Measurements from ENCODE around the gene CACNA1D. TPM values are rescaled to one million over a fixed set of nuclear protein-coding genes. Genes with fewer than 3 reads are reported as not detected.

The CACNA1D gene
- total RNA-seq, 2 experiments from 2014 or later = not detected

- no peak for DNase-seq
- Mint-ChIP-seq H3K9me3 (no peaks in the 10 kb centered on the region), H3K36me3 (no peaks in the 10 kb centered on the region), H3K4me1 (no peaks in the 10 kb centered on the region), H3K4me3 (no peak overlapping the region), H3K27me3 (peaks cover 4% of the 10 kb centered on the region), H3K27ac (no peak overlapping the region)
Observed at GRCh38 chr3:53803816-53804695, 309.6 kb downstream of the CACNA1D start.

DNA sequence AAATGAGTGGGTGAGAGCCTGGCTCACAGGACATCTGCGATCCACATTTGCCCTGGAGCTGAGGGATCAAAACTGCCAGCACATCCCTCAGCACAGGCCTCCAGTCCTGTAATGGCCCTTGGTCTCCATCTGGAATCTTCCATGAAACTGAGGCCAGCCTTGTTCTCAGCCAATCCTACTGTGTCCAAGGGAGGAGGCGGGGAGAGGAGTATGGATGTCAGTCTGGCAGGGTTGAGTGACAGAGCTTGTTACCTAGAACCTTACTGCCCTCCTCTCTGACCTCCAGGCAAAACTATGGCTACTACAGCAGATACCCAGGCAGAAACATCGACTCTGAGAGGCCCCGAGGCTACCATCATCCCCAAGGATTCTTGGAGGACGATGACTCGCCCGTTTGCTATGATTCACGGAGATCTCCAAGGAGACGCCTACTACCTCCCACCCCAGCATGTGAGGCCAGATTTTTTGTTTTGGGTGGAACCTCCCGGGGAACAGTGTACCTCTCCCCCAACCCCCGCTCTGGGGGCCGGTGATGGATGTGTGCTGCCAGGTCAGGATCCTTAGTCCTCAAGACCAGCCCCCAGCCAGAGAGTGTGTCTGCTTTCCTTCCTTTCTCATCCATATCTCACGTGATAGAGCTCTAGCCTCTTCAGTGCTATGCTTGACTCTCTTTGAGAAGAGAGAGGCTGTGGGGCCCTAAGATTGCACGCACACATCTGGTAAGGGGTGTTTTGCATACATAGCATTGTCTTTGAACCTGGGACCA is 310.5 kb downstream of the CACNA1D start:
- peaks cover 4% of the 10 kb centered on the region for H3K27me3 Mint-ChIP-seq
- no peaks in the 10 kb centered on the region for H3K4me1 Mint-ChIP-seq
- H3K9me3 Mint-ChIP-seq = no peaks in the 10 kb centered on the region
- H3K27ac Mint-ChIP-seq = no peak overlapping the region
- DNase-seq = no peak
- H3K4me3 Mint-ChIP-seq = no peak overlapping the region
- no peaks in the 10 kb centered on the region for H3K36me3 Mint-ChIP-seq

GRCh38 chr3:53805463-53806159 is 311.2 kb downstream of the CACNA1D start:
- no peak overlapping the region for H3K4me3 Mint-ChIP-seq
- H3K9me3 Mint-ChIP-seq = no peaks in the 10 kb centered on the region
- H3K27ac Mint-ChIP-seq = no peak overlapping the region
- no peaks in the 10 kb centered on the region for H3K36me3 Mint-ChIP-seq
- H3K27me3 Mint-ChIP-seq = peaks cover 4% of the 10 kb centered on the region
- H3K4me1 Mint-ChIP-seq = no peaks in the 10 kb centered on the region
- DNase-seq = no peak

DNA sequence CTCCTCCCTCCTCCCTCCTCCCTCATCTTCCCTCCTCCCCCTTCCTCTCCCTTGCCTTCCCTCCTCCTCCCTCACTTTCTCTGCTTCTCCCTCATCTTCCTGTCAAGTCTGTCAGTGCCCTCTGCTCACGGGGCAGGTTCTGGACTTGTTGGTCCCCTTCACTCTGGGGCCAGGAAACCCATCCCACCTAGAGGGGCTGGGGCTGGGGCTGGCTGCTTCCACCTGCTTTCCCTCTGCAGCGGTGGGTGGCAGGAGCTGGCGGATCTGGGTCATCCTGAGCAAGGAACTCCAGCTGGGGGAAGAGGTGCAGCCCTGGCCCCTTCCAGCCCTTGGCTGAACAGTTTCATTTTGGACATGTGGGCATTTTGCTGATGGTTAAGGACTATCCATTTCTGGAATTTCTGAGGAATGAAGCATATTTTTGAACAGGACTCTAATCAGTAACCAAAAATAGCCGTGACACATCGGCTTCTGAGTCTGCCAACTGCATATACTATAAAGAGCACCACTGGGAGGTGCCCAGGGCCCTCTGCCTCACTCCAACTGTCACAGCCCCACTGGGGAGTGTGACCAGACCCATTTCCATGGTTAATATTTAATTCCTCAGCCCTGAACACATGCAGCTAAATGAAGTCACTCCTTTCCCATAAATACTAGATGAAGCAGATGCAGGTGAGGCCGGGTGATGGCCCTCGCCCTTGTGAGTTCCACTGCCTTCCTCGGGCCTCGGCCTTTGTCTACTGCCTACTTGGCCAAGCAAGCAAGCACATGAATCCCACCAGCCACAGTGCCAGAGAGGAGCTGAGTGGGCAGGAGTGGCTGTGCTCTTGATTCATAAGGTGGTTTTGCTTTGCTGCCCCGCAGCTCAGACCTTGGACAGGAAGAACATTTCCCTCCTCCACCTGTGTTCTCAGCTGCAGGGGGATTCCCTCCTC is 312.0 kb downstream of the CACNA1D start:
- Mint-ChIP-seq H3K27ac (no peak overlapping the region), H3K9me3 (no peaks in the 10 kb centered on the region), H3K27me3 (peaks cover 4% of the 10 kb centered on the region), H3K4me3 (no peak overlapping the region), H3K4me1 (no peaks in the 10 kb centered on the region), H3K36me3 (no peaks in the 10 kb centered on the region)
- no peak for DNase-seq

DNA sequence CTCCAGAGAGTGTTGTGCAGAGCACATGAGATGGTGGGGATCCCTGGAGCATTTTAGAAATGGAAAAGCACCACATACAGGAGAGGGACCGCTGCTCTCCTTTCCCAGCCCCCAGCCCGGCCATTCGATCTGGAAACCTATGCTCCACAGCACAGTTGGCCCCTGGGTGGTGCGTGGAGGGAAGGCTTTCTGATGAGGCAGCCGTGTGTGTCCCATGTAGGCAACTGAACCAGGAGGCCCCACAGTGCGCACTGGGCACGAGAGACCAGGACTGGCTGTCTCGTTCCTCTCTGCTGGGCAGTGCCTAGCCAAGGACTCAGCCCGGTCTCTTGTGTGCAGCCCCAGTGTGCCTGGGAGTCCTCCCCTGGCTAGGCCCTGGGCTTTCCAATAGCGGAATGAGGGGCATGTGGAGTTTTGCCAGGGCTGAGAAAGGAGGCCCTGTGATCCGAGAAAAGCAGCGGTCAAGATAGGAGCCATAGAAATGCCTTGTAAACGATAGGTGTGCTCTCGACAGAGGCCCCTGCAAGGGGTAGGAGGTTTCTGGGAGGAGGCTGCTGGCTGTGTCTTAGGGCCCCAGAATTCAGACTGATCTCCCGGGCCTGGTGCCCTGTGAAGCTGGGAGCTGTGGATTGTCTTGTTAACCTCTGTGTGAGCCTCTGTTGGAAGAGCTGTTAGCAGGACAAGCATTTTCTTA is 312.9 kb downstream of the CACNA1D start:
- Mint-ChIP-seq H3K27ac (no peak overlapping the region), H3K9me3 (no peaks in the 10 kb centered on the region), H3K36me3 (no peaks in the 10 kb centered on the region), H3K27me3 (peaks cover 4% of the 10 kb centered on the region), H3K4me1 (no peaks in the 10 kb centered on the region), H3K4me3 (no peak overlapping the region)
- no peak for DNase-seq

GRCh38 chr3:53808496-53808895 is 314.1 kb downstream of the CACNA1D start:
- no peaks in the 10 kb centered on the region for H3K4me1 Mint-ChIP-seq
- no peak for DNase-seq
- no peak overlapping the region for H3K27ac Mint-ChIP-seq
- H3K9me3 Mint-ChIP-seq = no peaks in the 10 kb centered on the region
- H3K36me3 Mint-ChIP-seq = no peaks in the 10 kb centered on the region
- H3K27me3 Mint-ChIP-seq = peaks cover 4% of the 10 kb centered on the region
- H3K4me3 Mint-ChIP-seq = no peak overlapping the region

DNA sequence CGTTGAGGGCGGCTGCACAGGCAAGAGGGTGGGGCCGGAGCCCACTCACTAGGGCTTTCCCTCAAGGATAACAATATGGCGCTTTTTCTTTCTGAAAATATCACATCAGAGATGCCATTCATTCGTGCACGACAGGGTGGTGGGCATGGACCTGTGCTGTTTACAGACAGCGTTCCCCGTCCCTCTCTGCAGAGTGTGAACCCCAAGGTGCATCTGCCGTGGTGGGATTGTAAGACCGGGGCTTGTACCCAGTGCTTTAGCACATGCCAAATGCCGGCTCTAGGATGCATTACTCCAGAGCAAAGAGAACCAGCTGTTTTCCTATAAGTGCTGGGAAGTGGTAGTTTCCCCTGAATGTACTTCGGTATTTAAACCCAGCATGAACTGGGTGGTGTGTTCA is 314.9 kb downstream of the CACNA1D start:
- Mint-ChIP-seq H3K9me3 (no peaks in the 10 kb centered on the region), H3K27me3 (peaks cover 4% of the 10 kb centered on the region), H3K36me3 (no peaks in the 10 kb centered on the region), H3K4me1 (no peaks in the 10 kb centered on the region), H3K4me3 (no peak overlapping the region), H3K27ac (no peak overlapping the region)
- no peak for DNase-seq

GRCh38 chr3:53809764-53810400 is 315.5 kb downstream of the CACNA1D start:
- no peak overlapping the region for H3K27ac Mint-ChIP-seq
- H3K27me3 Mint-ChIP-seq = peaks cover 4% of the 10 kb centered on the region
- H3K4me3 Mint-ChIP-seq = no peak overlapping the region
- no peaks in the 10 kb centered on the region for H3K4me1 Mint-ChIP-seq
- H3K36me3 Mint-ChIP-seq = no peaks in the 10 kb centered on the region
- DNase-seq = no peak
- no peaks in the 10 kb centered on the region for H3K9me3 Mint-ChIP-seq

GRCh38 chr3:53811143-53811927 is 316.9 kb downstream of the CACNA1D start:
- Mint-ChIP-seq H3K27me3 (peaks cover 4% of the 10 kb centered on the region), H3K9me3 (no peaks in the 10 kb centered on the region), H3K4me1 (no peaks in the 10 kb centered on the region), H3K27ac (no peak overlapping the region), H3K4me3 (no peak overlapping the region), H3K36me3 (no peaks in the 10 kb centered on the region)
- no peak for DNase-seq

DNA sequence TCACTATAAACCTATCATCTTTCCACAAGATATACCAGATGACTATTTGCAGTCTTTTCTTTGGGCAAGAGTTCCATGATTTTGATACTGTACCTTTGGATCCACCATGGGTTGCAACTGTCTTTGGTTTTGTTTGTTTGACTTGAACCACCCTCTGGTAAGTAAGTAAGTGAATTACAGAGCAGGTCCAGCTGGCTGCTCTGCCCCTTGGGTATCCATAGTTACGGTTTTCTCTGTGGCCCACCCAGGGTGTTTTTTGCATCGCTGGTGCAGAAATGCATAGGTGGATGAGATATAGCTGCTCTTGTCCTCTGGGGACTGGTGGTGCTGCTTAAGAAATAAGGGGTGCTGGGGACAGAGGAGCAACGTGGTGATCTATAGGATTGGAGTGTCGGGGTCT is 318.0 kb downstream of the CACNA1D start:
- Mint-ChIP-seq H3K4me1 (no peaks in the 10 kb centered on the region), H3K36me3 (no peaks in the 10 kb centered on the region), H3K27me3 (peaks cover 4% of the 10 kb centered on the region), H3K27ac (no peak overlapping the region), H3K4me3 (no peak overlapping the region), H3K9me3 (no peaks in the 10 kb centered on the region)
- DNase-seq = no peak

DNA sequence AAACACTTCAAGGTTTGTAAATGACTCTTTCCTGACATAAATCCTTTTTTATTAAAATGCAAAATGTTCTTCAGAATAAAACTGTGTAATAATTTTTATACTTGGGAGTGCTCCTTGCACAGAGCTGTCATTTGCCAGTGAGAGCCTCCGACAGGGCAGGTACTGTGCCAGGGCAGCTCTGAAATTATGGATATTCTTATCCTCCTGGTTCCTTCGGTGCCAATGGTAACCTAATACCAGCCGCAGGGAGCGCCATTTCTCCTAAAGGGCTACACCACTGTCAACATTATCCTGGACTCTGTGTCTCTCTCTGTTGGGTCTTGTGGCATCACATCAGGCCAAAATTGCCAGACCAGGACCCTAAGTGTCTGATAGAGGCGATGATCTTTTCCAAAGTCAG is 318.8 kb downstream of the CACNA1D start:
- Mint-ChIP-seq H3K27ac (no peak overlapping the region), H3K36me3 (no peaks in the 10 kb centered on the region), H3K4me1 (peaks cover 2% of the 10 kb centered on the region), H3K27me3 (peaks cover 9% of the 10 kb centered on the region), H3K9me3 (no peaks in the 10 kb centered on the region), H3K4me3 (no peak overlapping the region)
- no peak for DNase-seq

DNA sequence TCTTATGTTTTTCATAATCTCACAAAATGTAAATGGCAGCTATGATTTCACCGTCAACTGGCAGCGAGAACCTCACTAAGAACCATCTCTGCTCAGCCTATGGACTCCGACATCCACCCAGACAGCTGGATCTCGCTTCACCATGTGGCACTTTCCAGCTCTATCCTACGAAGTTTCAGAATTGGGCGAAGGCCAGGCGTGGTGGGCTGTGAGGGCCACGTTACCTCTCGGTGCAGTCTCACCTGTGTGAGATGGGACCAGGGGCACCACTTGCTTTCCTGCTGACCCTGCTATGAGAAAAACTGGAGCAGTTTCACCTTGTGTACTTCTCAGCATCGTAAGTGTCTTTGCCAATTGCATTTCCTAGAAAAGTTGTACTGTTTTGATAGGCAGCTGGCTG is 319.5 kb downstream of the CACNA1D start:
- Mint-ChIP-seq H3K4me3 (no peak overlapping the region), H3K27me3 (peaks cover 6% of the 10 kb centered on the region), H3K4me1 (peaks cover 2% of the 10 kb centered on the region), H3K9me3 (no peaks in the 10 kb centered on the region), H3K36me3 (no peaks in the 10 kb centered on the region), H3K27ac (no peak overlapping the region)
- no peak for DNase-seq

- no peak for DNase-seq
Observed at GRCh38 chr3:53815067-53815466, 320.7 kb downstream of the CACNA1D start.

More at GRCh38 chr3:53815067-53815466, 320.7 kb downstream of the CACNA1D start:
- H3K9me3 Mint-ChIP-seq = no peaks in the 10 kb centered on the region
- no peak overlapping the region for H3K4me3 Mint-ChIP-seq
- H3K36me3 Mint-ChIP-seq = no peaks in the 10 kb centered on the region
- H3K4me1 Mint-ChIP-seq = peaks cover 2% of the 10 kb centered on the region
- no peak overlapping the region for H3K27ac Mint-ChIP-seq
- H3K27me3 Mint-ChIP-seq = peaks cover 6% of the 10 kb centered on the region
